ENCODE data around the gene DVL1. TPM values are rescaled to one million over a fixed set of nuclear protein-coding genes. Genes with fewer than 3 reads are reported as not detected.

DVL1 gene
- total RNA-seq, 1 donor from 2014 or later = 55.0 TPM

DNA sequence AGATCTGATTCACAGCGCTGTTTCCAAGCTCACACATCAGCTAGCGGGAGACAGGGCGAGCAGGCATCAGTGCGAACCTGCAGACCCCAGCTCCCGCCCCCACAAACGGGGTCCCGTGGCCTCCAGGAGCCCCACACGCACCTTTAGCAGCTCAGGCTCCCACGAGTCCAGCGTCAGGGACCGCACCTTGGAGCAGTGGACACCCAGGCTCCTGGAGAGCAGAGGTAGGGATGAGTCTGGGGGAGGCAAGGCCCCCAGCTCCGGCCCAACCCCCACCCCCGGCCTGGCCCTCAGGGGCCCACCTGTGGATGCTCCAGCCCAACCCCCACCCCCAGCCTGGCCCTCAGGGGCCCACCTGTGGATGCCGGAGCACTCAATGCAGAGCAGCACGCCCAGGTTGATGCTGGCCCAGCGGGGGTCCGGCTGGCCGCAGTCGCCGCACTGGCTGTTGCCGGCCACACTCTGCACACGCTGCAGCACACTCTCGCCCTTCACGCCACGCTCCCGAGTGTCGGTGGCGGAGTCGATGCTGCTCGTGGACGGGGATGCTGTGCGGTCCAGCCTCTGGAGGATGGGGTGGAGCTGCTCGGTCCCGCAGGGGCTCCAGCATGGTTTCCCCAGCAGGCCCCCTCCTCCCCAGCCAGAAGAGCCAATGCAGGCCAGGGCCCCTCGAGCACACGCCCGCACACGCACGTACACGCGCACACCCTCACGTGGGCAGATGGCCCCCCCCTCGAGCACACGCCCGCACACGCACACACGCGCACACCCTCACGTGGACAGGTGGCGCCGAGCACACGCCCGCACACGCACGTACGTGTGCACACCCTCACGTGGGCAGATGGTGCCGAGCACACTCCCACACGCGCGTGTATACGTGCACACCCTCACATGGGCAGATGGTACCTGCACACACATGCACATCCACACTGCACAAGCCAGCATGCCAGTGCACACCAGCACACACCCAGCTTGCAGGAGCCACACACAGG, 52.9 kb downstream of the DVL1 start:
- H3K4me1 Mint-ChIP-seq (ENCODE audit: low read depth, unreplicated experiment) = no peaks in the 10 kb centered on the region
- no peaks in the 10 kb centered on the region for H3K27me3 Mint-ChIP-seq (ENCODE audit: low read depth, unreplicated experiment)
- H3K9me3 Mint-ChIP-seq (ENCODE audit: unreplicated experiment) = no peaks in the 10 kb centered on the region
- H3K79me2 ChIP-seq (ENCODE audit: insufficient read depth, low read length) = no peaks in the 10 kb centered on the region
- H3K9ac ChIP-seq (ENCODE audit: low read length) = no peak overlapping the region
- no peak overlapping the region for H3K27ac ChIP-seq (ENCODE audit: low read depth, low read length)
- H3K9me3 ChIP-seq (ENCODE audit: insufficient read depth, low read depth, low read length) = no peaks in the 10 kb centered on the region
- DNase-seq (ENCODE audit: low read depth) (no peak), FAIRE-seq (no peak)
- H2AFZ ChIP-seq (ENCODE audit: low read depth, low read length) = no peak overlapping the region
- H3K27ac Mint-ChIP-seq (ENCODE audit: unreplicated experiment) = no peak overlapping the region
- peaks cover 29% of the 10 kb centered on the region for H4K20me1 ChIP-seq (ENCODE audit: insufficient read depth, low read length)
- no peaks in the 10 kb centered on the region for H3K36me3 ChIP-seq (ENCODE audit: insufficient read depth, low read length)
- H3K27me3 ChIP-seq (ENCODE audit: insufficient read depth, low read length) = no peaks in the 10 kb centered on the region
- no peak for TF ChIP-seq EZH2 (IDR thresholded peaks at IDR 0.05; ENCODE audit: insufficient read depth, low read length)
- TF ChIP-seq, protein P1, sequence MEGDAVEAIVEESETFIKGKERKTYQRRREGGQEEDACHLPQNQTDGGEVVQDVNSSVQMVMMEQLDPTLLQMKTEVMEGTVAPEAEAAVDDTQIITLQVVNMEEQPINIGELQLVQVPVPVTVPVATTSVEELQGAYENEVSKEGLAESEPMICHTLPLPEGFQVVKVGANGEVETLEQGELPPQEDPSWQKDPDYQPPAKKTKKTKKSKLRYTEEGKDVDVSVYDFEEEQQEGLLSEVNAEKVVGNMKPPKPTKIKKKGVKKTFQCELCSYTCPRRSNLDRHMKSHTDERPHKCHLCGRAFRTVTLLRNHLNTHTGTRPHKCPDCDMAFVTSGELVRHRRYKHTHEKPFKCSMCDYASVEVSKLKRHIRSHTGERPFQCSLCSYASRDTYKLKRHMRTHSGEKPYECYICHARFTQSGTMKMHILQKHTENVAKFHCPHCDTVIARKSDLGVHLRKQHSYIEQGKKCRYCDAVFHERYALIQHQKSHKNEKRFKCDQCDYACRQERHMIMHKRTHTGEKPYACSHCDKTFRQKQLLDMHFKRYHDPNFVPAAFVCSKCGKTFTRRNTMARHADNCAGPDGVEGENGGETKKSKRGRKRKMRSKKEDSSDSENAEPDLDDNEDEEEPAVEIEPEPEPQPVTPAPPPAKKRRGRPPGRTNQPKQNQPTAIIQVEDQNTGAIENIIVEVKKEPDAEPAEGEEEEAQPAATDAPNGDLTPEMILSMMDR (IDR thresholded peaks at IDR 0.05; ENCODE audit: insufficient read depth, low read depth, low read length) = no peak
- no peak overlapping the region for H3K4me3 ChIP-seq (ENCODE audit: insufficient read depth, low read depth, low read length)
- no peaks in the 10 kb centered on the region for H3K36me3 Mint-ChIP-seq (ENCODE audit: low read depth, unreplicated experiment)
- H3K4me1 ChIP-seq (ENCODE audit: insufficient read depth, low read length) = no peaks in the 10 kb centered on the region
- no peak overlapping the region for H3K4me2 ChIP-seq (ENCODE audit: low read length)
- no peak overlapping the region for H3K4me3 Mint-ChIP-seq (ENCODE audit: unreplicated experiment)

DNA sequence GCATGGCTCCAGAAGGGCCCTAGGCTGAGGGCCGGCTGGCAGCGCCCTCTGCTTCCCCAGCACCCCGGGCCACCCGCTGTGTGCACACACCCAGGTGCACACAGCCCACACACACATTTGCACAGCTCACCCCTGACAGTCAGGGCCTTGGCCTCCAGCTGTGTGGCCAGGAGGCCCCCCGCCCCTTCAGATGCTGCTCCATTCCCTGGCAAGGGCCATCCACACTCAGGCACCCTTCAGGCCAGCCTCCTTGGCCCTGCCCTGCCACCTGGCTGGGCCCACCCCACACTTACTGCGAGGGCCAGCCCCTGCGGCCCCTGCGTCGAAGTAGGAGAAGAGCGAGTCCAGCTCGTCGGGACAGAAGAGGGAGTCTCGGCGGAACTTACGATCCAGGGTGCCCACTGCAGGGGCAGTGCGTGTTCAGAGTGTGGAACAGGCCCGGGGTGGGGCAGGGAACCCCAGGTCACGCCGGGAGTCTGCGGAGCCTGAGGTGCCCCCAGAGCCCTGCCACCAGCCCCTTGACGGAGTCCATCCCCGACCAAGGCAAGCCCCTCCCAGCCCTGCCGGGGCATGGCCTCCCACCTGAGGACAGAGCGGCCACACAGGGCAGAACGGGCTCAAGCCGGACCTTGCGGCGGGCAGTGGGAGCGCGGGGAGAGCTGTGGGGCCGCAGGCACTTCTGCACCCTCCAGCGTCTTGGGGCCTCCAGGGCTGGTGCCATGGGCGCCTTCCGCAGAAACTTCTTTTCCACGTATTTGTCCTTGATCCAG, 53.9 kb downstream of the DVL1 start:
- H3K36me3 ChIP-seq (ENCODE audit: insufficient read depth, low read length) = no peaks in the 10 kb centered on the region
- FAIRE-seq (no peak), DNase-seq (ENCODE audit: low read depth) (no peak)
- Mint-ChIP-seq H3K27me3 (ENCODE audit: low read depth, unreplicated experiment) (no peaks in the 10 kb centered on the region), H3K4me3 (ENCODE audit: unreplicated experiment) (no peak overlapping the region), H3K9me3 (ENCODE audit: unreplicated experiment) (no peaks in the 10 kb centered on the region), H3K4me1 (ENCODE audit: low read depth, unreplicated experiment) (no peaks in the 10 kb centered on the region), H3K36me3 (ENCODE audit: low read depth, unreplicated experiment) (no peaks in the 10 kb centered on the region), H3K27ac (ENCODE audit: unreplicated experiment) (no peak overlapping the region)
- H2AFZ ChIP-seq (ENCODE audit: low read depth, low read length) = no peak overlapping the region
- no peaks in the 10 kb centered on the region for H3K27me3 ChIP-seq (ENCODE audit: insufficient read depth, low read length)
- TF ChIP-seq, protein P1 (IDR thresholded peaks at IDR 0.05; ENCODE audit: insufficient read depth, low read depth, low read length) = no peak
- no peak for TF ChIP-seq EZH2 (IDR thresholded peaks at IDR 0.05; ENCODE audit: insufficient read depth, low read length)
- no peak overlapping the region for H3K27ac ChIP-seq (ENCODE audit: low read depth, low read length)
- H3K4me1 ChIP-seq (ENCODE audit: insufficient read depth, low read length) = no peaks in the 10 kb centered on the region
- H3K9me3 ChIP-seq (ENCODE audit: insufficient read depth, low read depth, low read length) = no peaks in the 10 kb centered on the region
- no peak overlapping the region for H3K4me2 ChIP-seq (ENCODE audit: low read length)
- no peak overlapping the region for H3K4me3 ChIP-seq (ENCODE audit: insufficient read depth, low read depth, low read length)
- no peak overlapping the region for H3K9ac ChIP-seq (ENCODE audit: low read length)
- H3K79me2 ChIP-seq (ENCODE audit: insufficient read depth, low read length) = no peaks in the 10 kb centered on the region
- peaks cover 24% of the 10 kb centered on the region for H4K20me1 ChIP-seq (ENCODE audit: insufficient read depth, low read length)
